GM15510 (cell line): ENCODE data around the gene STAT4.

ENCODE experiments used
- POLR2A ChIP-seq: IDR thresholded peaks from 3 replicates; pipeline ENCODE4 v1.6.1; 2011; ENCODE audit warnings: borderline replicate concordance; ENCODE audit not compliant: insufficient read length; ENCODE audit errors: extremely low read depth

STAT4 gene

DNA sequence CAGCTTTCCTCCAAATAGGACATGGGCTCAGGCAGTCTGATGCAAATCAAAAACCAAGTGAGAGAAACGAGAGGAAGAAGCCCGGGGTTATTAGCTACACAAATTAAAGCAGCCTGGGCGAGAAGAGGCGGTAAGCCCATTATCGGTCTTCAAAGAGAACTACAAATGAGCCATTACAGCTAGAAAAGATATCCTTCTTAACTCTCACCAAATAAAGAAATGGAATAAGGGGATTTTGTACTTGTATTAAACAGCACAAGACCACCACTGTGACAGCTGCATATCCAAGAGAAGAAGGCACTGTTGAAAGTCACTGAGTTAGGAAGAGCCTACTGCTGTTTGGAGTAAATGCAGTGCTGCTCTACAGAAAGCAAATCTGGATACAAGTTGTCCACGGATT, 169.5 kb downstream of the STAT4 start:
- no peak for TF ChIP-seq POLR2A

DNA sequence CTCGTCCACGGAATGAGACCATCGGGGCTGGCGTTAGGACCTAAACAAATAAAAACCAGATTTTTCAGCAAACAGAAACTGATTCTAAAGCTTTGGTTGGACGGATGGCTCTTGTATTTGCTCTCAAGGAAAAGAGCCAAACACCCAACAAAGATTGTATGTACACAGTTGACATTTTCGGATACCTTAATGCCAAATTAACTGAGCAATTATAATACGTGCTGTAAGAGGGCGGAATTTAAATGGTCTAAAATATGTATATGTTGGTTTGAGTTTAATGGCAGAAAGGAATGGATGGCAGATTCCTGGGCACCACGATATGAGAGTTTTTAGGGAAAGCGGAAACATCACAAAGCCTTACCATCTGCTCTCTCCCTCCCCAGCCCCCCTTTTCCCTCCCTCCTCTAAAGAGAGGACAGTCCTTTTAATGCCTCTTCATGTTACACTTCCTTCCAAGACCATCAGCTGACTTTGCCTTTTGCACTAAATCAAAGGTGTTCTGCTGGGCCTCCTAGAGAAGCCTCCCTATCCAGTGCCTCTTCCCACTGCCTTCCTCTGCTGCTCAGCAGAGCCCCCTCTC, 170.1 kb downstream of the STAT4 start:
- no peak for TF ChIP-seq POLR2A

DNA sequence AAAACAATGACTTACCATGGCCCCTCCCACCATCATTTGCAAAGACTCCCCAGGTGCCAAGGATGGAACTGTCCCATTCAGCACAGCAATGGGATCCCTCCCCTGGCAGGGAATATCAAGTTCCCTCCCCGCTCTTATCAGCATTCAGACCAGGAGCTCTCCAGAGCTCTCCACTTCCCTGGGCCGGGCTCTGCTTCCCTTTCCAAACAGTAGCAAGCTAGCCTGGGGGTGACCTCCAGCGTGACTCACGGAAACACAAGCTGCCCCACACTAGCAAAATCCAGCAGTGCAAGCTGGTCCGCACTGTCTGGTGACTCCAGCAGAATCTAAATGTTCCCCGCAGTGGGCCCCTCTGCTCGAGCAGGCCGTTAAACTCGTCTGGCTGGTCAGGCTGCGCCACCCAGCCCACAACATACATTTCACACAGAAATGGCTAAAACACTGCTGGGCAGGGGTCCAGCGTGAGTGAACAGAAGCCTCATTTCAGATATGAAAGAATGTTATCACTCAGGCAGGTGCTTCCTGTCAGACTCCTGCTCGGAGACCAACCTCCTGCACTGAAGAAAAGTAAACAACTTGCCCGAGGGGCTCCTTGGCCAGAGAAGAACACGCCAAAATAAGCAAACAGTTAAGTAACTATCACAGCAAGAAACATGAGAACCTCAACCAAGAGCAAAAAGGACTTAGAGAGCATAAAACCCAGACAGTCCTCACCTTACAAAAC, 170.7 kb downstream of the STAT4 start:
- TF ChIP-seq POLR2A: no peak
